Progenitor cell of endocrine pancreas (in vitro differentiated cells): Measurements from ENCODE around the gene JAG1. TPM values are rescaled to one million over a fixed set of nuclear protein-coding genes. Genes with fewer than 3 reads are reported as not detected.
"Not testable (repeated sequence)": the region's sequence is repeated elsewhere in the genome, so short reads cannot be mapped to it uniquely, and the experiment has no call there.

ENCODE experiments used
- DNase-seq: peaks from one replicate; pipeline ENCODE4 v3.0.0; 2021; ENCODE audit warnings: low spot score; ENCODE audit not compliant: unreplicated experiment
- H3K27ac Mint-ChIP-seq: 2 replicates; pipeline ENCODE4 v1.8.0; 2021; ENCODE audit warnings: mild to moderate bottlenecking, moderate library complexity, mixed read lengths
- H3K27me3 Mint-ChIP-seq: 2 replicates; pipeline ENCODE4 v1.8.0; 2021; ENCODE audit warnings: mixed read lengths
- H3K36me3 Mint-ChIP-seq: 2 replicates; pipeline ENCODE4 v1.8.0; 2022; ENCODE audit warnings: mixed read lengths; ENCODE audit not compliant: insufficient read depth
- H3K4me1 Mint-ChIP-seq: 2 replicates; pipeline ENCODE4 v1.8.0; 2021; ENCODE audit warnings: low read depth, mixed read lengths
- H3K4me3 Mint-ChIP-seq: 2 replicates; pipeline ENCODE4 v1.8.0; 2021; ENCODE audit warnings: low read depth, mild to moderate bottlenecking, moderate library complexity, mixed read lengths
- H3K9me3 Mint-ChIP-seq: 2 replicates; pipeline ENCODE4 v1.8.0; 2021; ENCODE audit warnings: low read depth, mixed read lengths
- CTCF ChIP-seq: fragments of 200-600 bp; sonication (generic); IDR thresholded peaks from one replicate; pipeline ENCODE4 v1.5.0; 2021; ENCODE audit warnings: antibody characterized with exemption, mild to moderate bottlenecking; ENCODE audit not compliant: unreplicated experiment
- microRNA-seq: library from miRNA; unstranded; fragments of <30 nt; microRNA quantifications from one replicate; pipeline ENCODE4 v1.1.0, GENCODE V29; 2020; ENCODE audit warnings: borderline number of aligned reads; ENCODE audit not compliant: unreplicated experiment
- total RNA-seq: library from RNA; stranded (reverse); gene quantifications from 2 replicates; pipeline ENCODE4 v1.2.1, GENCODE V29; 2021

Gene JAG1
- total RNA-seq, 1 donor from 2014 or later, result 277 TPM

GRCh38 chr20:10594296-10594868 lies 79.4 kb downstream of the JAG1 start:
- Mint-ChIP-seq H3K27me3 (no peaks in the 10 kb centered on the region), H3K9me3 (no peaks in the 10 kb centered on the region), H3K36me3 (peaks cover 2% of the 10 kb centered on the region), H3K4me3 (no peak overlapping the region), H3K27ac (no peak overlapping the region), H3K4me1 (peaks cover 6% of the 10 kb centered on the region)
- DNase-seq, result no peak
- TF ChIP-seq CTCF, result no peak

DNA sequence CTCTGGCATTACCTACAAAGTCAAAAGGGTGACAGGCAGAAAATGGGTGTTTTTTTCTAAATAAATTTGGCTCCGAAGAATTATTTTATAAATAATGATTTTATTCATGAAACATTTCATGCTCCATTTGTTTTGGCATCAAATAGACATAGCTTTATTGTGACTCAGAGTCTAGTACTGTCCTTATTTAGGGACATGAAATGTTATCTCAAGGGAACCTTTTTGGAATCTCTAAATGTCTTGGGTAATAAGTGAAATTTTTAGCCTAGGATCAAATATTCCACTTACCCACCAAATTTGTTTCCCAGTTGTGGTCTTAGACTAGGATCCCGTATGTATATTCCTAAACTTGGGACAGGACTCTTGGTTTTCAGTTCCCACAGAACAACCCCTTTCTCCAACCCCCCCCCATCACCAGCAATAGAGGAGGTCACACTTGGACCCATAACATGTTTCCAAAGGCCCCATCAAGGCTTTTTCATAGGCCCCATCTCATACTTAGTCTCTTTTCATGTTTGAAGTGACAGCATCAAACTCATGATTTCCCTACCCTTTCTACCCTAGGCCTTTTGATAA lies 81.8 kb downstream of the JAG1 start:
- Mint-ChIP-seq H3K27ac (no peak overlapping the region), H3K9me3 (no peaks in the 10 kb centered on the region), H3K4me1 (peaks cover 3% of the 10 kb centered on the region), H3K4me3 (no peak overlapping the region), H3K27me3 (no peaks in the 10 kb centered on the region), H3K36me3 (no peaks in the 10 kb centered on the region)
- no peak for DNase-seq
- no peak for TF ChIP-seq CTCF

DNA sequence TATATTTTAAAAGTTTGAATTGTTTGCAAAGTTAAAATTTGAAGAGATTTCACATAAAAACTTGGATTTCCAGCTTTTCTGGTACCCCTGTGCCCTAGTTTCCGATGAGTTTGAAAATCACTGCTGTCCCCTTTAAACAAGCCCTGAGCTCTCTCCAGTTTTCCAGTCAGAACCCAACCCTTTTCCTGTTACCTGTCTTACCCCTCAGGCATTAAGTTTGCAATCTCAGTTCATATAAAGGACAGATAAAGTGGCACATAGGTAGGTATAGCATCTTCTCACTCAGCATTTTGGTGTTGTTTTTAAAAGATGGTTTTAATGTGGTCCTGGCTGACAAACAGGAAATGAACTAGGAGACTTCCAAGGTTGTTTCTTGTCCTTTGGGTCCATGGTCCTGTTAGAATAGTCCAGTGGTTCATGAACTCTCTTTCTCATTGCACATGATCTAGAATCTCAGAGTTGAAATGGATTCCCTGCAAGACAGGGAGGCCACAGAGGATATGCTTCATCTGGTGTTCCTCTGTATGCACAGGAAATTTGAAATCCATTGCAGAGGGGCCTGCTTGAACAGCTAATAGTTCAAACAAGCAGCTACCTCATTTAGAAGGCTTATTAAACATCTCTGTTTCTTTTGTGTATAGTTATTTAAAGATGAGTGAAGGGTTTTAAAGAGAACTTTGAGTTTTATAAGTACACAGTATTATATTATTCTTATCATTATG lies 82.7 kb downstream of the JAG1 start:
- no peaks in the 10 kb centered on the region for H3K27me3 Mint-ChIP-seq
- H3K36me3 Mint-ChIP-seq, result peaks cover 2% of the 10 kb centered on the region
- peaks cover 3% of the 10 kb centered on the region for H3K4me1 Mint-ChIP-seq
- H3K9me3 Mint-ChIP-seq, result peaks cover 3% of the 10 kb centered on the region
- no peak for TF ChIP-seq CTCF
- no peak overlapping the region for H3K4me3 Mint-ChIP-seq
- no peak for DNase-seq
- H3K27ac Mint-ChIP-seq, result no peak overlapping the region

DNA sequence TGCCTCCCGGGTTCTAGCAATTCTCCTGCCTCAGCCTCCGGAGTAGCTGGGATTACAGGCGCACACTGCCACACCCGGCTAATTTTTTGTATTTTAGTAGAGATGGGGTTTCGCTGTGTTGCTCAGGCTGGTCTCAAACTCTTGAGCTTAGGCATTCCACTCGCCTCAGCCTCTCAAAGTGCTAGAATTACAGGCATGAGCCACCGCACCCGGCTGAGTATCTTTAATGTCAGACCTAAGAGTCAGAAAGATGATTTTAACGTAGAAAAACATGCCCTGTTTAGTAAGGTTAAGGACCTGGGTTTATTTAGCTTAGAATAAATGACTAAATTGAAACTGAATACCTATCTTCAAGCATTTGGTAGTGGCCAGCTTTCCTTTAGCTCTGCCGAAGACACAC lies 83.4 kb downstream of the JAG1 start:
- H3K27ac Mint-ChIP-seq, H3K36me3 Mint-ChIP-seq, H3K27me3 Mint-ChIP-seq, H3K4me3 Mint-ChIP-seq, H3K9me3 Mint-ChIP-seq, H3K4me1 Mint-ChIP-seq, DNase-seq: not testable (repeated sequence)

Small RNAs within 50 kb of the gene (microRNA-seq; reads per million reads assigned to microRNA genes)
- gene MIR6870, result 4.8 reads per million

Other genes with a start within 250 kb of the JAG1 start
- 17.8 and 18.7 TPM in 2 replicates for gene MKKS, start 239.8 kb downstream of the JAG1 start, total RNA-seq
- gene SLX4IP, start 238.7 kb downstream of the JAG1 start, total RNA-seq, result 11.6 and 12.0 TPM in 2 replicates